Measurements from ENCODE around the gene ATOH1. TPM values are rescaled to one million over a fixed set of nuclear protein-coding genes. Genes with fewer than 3 reads are reported as not detected.

The ATOH1 gene
- total and polyA plus RNA-seq, 2 of the 4 experiments (the other 2 are of a cell fraction): not detected

DNA sequence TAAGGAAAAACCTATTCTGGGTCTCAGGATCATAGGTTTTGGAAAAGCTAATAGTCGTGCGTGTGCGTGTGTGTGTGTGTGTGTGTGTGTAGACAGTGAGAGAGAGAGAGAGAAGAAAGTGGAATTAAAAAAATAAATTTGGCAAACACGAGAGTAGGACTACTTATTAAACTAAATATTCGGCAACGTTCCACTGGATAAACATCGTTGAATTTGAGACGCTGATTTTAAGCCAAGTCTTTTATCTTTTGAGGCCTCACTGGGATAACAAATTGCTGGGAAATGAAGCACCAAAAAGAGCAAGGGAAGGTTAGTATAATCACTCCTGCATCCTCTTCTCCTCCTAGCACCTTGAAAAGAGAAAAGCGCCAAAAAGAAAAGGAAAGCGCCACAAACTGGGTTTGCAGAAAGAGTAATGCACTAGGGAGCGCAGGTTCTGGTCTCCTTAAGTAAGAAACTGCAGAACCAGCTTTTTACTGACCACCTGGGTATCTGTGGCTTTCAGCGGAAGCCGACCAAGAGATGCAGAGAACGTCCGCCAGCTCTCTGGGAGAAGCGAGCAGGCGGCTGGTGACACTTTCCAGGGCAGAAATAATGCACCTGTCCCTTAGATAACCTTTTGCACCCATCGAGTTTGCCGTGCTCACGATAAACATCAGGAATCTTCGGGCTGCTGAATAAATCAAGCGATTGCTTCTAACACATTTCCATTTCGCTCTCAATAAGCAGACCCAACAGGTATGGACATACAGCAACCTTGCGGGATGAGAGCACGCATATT, 3.4 kb downstream of the ATOH1 start:
- Histone ChIP-seq H4K20me1 (ENCODE audit: insufficient read depth, low read length) (no peaks in the 10 kb centered on the region; the same call in 1 of the 2 replicates), H2BK15ac (ENCODE audit: low read depth, low read length) (no peak overlapping the region), H2BK120ac (ENCODE audit: low read depth, low read length) (no peak overlapping the region), H3K18ac (ENCODE audit: low read depth, low read length) (no peak overlapping the region), H2AK5ac (ENCODE audit: low read depth, low read length) (no peak overlapping the region), H3K9me1 (ENCODE audit: insufficient read depth, low read length) (no peaks in the 10 kb centered on the region), H3K14ac (replicated peaks; ENCODE audit: low read depth, low read length) (no peak overlapping the region), H4K91ac (ENCODE audit: insufficient read depth, low read depth, low read length) (no peak overlapping the region), H2BK20ac (ENCODE audit: low read depth, low read length) (no peak overlapping the region), H3K4me1 (ENCODE audit: control insufficient read depth, insufficient read depth, low read length) (no peaks in the 10 kb centered on the region), H3K56ac (ENCODE audit: extremely low read depth, insufficient read depth, low read length) (no peak overlapping the region), H3K27me3 (ENCODE audit: control insufficient read depth, insufficient read depth, low read length) (peaks cover 63% of the 10 kb centered on the region), H3K4me2 (ENCODE audit: low read depth, low read length) (no peak overlapping the region), H3K4me3 (ENCODE audit: insufficient read depth, low read depth, low read length) (no peak overlapping the region), H2AFZ (replicated peaks; ENCODE audit: low read length, poor library complexity) (no peak overlapping the region), H3K27ac (ENCODE audit: insufficient read depth, low read length) (no peak overlapping the region), H3K23ac (ENCODE audit: low read depth, low read length) (no peak overlapping the region), H2BK5ac (ENCODE audit: low read depth, low read length, poor library complexity, severe bottlenecking) (no peak overlapping the region), H4K8ac (ENCODE audit: low read depth in 2 of 2, low read length in 2 of 2) (no peak overlapping the region), H3K9me3 (ENCODE audit: control insufficient read depth, insufficient read depth, low read length) (peaks cover 2% of the 10 kb centered on the region; the same call in 1 of the 2 replicates), H4K5ac (ENCODE audit: low read depth, low read length) (no peak overlapping the region), H2AK9ac (replicated peaks; ENCODE audit: low read depth, low read length, poor library complexity) (no peak overlapping the region), H3K79me1 (ENCODE audit: low read depth in 1 of 2, low read length in 2 of 2) (no peaks in the 10 kb centered on the region), H3K4ac (ENCODE audit: low read depth, low read length) (no peak overlapping the region), H3K9ac (ENCODE audit: low read depth, low read length) (no peak overlapping the region), H3K36me3 (ENCODE audit: control insufficient read depth, insufficient read depth, low read length) (no peaks in the 10 kb centered on the region)
- intact Hi-C loops (cut with micrococcal nuclease): no loop called here
- BruUV-seq (replicated peaks): no TSS peak
- no peak for TF ChIP-seq MAFK (IDR thresholded peaks at IDR 0.05; ENCODE audit: low read depth, low read length)
- no peak for TF ChIP-seq CEBPB (IDR thresholded peaks at IDR 0.05; ENCODE audit: low read depth, low read length)
- TF ChIP-seq, protein P1, sequence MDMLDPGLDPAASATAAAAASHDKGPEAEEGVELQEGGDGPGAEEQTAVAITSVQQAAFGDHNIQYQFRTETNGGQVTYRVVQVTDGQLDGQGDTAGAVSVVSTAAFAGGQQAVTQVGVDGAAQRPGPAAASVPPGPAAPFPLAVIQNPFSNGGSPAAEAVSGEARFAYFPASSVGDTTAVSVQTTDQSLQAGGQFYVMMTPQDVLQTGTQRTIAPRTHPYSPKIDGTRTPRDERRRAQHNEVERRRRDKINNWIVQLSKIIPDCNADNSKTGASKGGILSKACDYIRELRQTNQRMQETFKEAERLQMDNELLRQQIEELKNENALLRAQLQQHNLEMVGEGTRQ (IDR thresholded peaks at IDR 0.05; ENCODE audit: low read depth, low read length): no peak
- TF ChIP-seq, protein P2, sequence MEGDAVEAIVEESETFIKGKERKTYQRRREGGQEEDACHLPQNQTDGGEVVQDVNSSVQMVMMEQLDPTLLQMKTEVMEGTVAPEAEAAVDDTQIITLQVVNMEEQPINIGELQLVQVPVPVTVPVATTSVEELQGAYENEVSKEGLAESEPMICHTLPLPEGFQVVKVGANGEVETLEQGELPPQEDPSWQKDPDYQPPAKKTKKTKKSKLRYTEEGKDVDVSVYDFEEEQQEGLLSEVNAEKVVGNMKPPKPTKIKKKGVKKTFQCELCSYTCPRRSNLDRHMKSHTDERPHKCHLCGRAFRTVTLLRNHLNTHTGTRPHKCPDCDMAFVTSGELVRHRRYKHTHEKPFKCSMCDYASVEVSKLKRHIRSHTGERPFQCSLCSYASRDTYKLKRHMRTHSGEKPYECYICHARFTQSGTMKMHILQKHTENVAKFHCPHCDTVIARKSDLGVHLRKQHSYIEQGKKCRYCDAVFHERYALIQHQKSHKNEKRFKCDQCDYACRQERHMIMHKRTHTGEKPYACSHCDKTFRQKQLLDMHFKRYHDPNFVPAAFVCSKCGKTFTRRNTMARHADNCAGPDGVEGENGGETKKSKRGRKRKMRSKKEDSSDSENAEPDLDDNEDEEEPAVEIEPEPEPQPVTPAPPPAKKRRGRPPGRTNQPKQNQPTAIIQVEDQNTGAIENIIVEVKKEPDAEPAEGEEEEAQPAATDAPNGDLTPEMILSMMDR (conservative IDR thresholded peaks at IDR 0.05; ENCODE audit: low read depth, low read length): no peak
- ATAC-seq (ENCODE audit: low read depth) (no peak), DNase-seq (no peak)
- POLR2A ChIA-PET (ENCODE audit: unreplicated experiment): no interaction called here
- WGBS, 2 experiments (ENCODE audit: extremely low coverage in 2 of 2, insufficient read length in 1 of 2): 0% methylated on average over 1 of the region's 25 CpGs; no CpG with 5 or more reads in 1 of the 2 experiments
- dilution Hi-C loops (cut with HindIII; ENCODE audit: low sequenced_read_pairs, unreplicated experiment): no loop called here
- in situ Hi-C loops (cut with MboI; ENCODE audit: low sequenced_read_pairs): no loop called here
- CTCF ChIA-PET: interaction anchor here (0.6 kb wide), 1 partner anchor 50 kb away, joined by 4 read pairs; no protein-coding TSS in a partner anchor

Measured in IMR-90 (cell line).